ENCODE measurements around the gene TMEM45A.
A peak's percentile ranks its signal among the peaks of the same experiment; 100 is the strongest.
"Not testable (repeated sequence)": the region's sequence is repeated elsewhere in the genome, so short reads cannot be mapped to it uniquely, and the experiment has no call there.

TMEM45A gene

GRCh38 chr3:100499651-100500050, 7.2 kb downstream of the TMEM45A start:
- Mint-ChIP-seq H3K27ac (no peak overlapping the region), H3K27me3 (ENCODE audit: low read depth, poor library complexity) (peaks cover 7% of the 10 kb centered on the region), H3K36me3 (ENCODE audit: low read depth) (peaks cover 45% of the 10 kb centered on the region), H3K9me3 (peaks cover 21% of the 10 kb centered on the region), H3K4me3 (no peak overlapping the region), H3K4me1 (peaks cover 11% of the 10 kb centered on the region)
- no peak for DNase-seq
- no peak for TF ChIP-seq CTCF (IDR thresholded peaks at IDR 0.05)

GRCh38 chr3:100500320-100500880, 8.0 kb downstream of the TMEM45A start:
- H3K4me1 Mint-ChIP-seq, result peaks cover 5% of the 10 kb centered on the region
- H3K9me3 Mint-ChIP-seq, result peaks cover 29% of the 10 kb centered on the region
- no peak for DNase-seq
- peaks cover 47% of the 10 kb centered on the region for H3K36me3 Mint-ChIP-seq (ENCODE audit: low read depth)
- peaks cover 4% of the 10 kb centered on the region for H3K27me3 Mint-ChIP-seq (ENCODE audit: low read depth, poor library complexity)
- H3K4me3 Mint-ChIP-seq, result no peak overlapping the region
- no peak for TF ChIP-seq CTCF (IDR thresholded peaks at IDR 0.05)
- peak overlapping the region; percentile 41 for H3K27ac Mint-ChIP-seq

- Mint-ChIP-seq H3K27me3 (ENCODE audit: low read depth, poor library complexity) (peaks cover 3% of the 10 kb centered on the region), H3K4me1 (peaks cover 5% of the 10 kb centered on the region), H3K9me3 (peaks cover 59% of the 10 kb centered on the region), H3K36me3 (ENCODE audit: low read depth) (peaks cover 72% of the 10 kb centered on the region), H3K4me3 (no peak overlapping the region), H3K27ac (no peak overlapping the region)
- DNase-seq, result no peak
- no peak for TF ChIP-seq CTCF (IDR thresholded peaks at IDR 0.05)
Observed at GRCh38 chr3:100503448-100503847, 11.0 kb downstream of the TMEM45A start.

GRCh38 chr3:100506355-100506754, 13.9 kb downstream of the TMEM45A start:
- no peak overlapping the region for H3K27ac Mint-ChIP-seq
- TF ChIP-seq CTCF (IDR thresholded peaks at IDR 0.05), result no peak
- peaks cover 76% of the 10 kb centered on the region for H3K9me3 Mint-ChIP-seq
- H3K36me3 Mint-ChIP-seq (ENCODE audit: low read depth), result peaks cover 68% of the 10 kb centered on the region
- H3K4me1 Mint-ChIP-seq, result no peaks in the 10 kb centered on the region
- H3K27me3 Mint-ChIP-seq (ENCODE audit: low read depth, poor library complexity), result peaks cover 3% of the 10 kb centered on the region
- H3K4me3 Mint-ChIP-seq, result no peak overlapping the region
- no peak for DNase-seq

- peaks cover 71% of the 10 kb centered on the region for H3K9me3 Mint-ChIP-seq
- H3K4me1 Mint-ChIP-seq; DNase-seq; H3K27ac Mint-ChIP-seq; H3K4me3 Mint-ChIP-seq; H3K27me3 Mint-ChIP-seq (ENCODE audit: low read depth, poor library complexity): not testable (repeated sequence)
- H3K36me3 Mint-ChIP-seq (ENCODE audit: low read depth), result peaks cover 48% of the 10 kb centered on the region
Observed at GRCh38 chr3:100509818-100510217, 17.4 kb downstream of the TMEM45A start.

GRCh38 chr3:100516232-100516631, 23.8 kb downstream of the TMEM45A start:
- Mint-ChIP-seq H3K27me3 (ENCODE audit: low read depth, poor library complexity) (no peaks in the 10 kb centered on the region), H3K4me3 (no peak overlapping the region), H3K36me3 (ENCODE audit: low read depth) (peaks cover 23% of the 10 kb centered on the region), H3K27ac (peak overlapping the region; percentile 24), H3K9me3 (peaks cover 28% of the 10 kb centered on the region), H3K4me1 (no peaks in the 10 kb centered on the region)
- DNase-seq, result no peak
- no peak for TF ChIP-seq CTCF (IDR thresholded peaks at IDR 0.05)
